Choroid plexus epithelial cell (primary cell): ENCODE measurements around the gene ZKSCAN5.
"Not testable (repeated sequence)": the region's sequence is repeated elsewhere in the genome, so short reads cannot be mapped to it uniquely, and the experiment has no call there.

ENCODE experiments used
- DNase-seq: peaks from one replicate; pipeline ENCODE4 v3.0.0-alpha.2; 2010; ENCODE audit warnings: low read depth
- H3K4me3 ChIP-seq: 2 replicates; pipeline ENCODE4 v1.5.1; 2011; ENCODE audit warnings: low read depth, mild to moderate bottlenecking, control low read depth, low read length, moderate library complexity
- CTCF ChIP-seq: conservative IDR thresholded peaks from 2 replicates; pipeline ENCODE4 v1.5.1; 2011; ENCODE audit warnings: low read depth, mild to moderate bottlenecking, control low read depth, inconsistent platforms, low read length, moderate library complexity

ZKSCAN5 gene

GRCh38 chr7:99560834-99561736, 56.6 kb downstream of the ZKSCAN5 start:
- no peak for DNase-seq
- no peak overlapping the region for H3K4me3 ChIP-seq
- no peak for TF ChIP-seq CTCF

GRCh38 chr7:99561737-99562051, 57.2 kb downstream of the ZKSCAN5 start:
- DNase-seq, result no peak
- TF ChIP-seq CTCF, result no peak
- no peak overlapping the region for H3K4me3 ChIP-seq

GRCh38 chr7:99562114-99562784, 57.8 kb downstream of the ZKSCAN5 start:
- DNase-seq, result no peak
- no peak for TF ChIP-seq CTCF
- no peak overlapping the region for H3K4me3 ChIP-seq

GRCh38 chr7:99562832-99563231, 58.4 kb downstream of the ZKSCAN5 start:
- TF ChIP-seq CTCF, result no peak
- no peak overlapping the region for H3K4me3 ChIP-seq
- DNase-seq, result peak; percentile 99

GRCh38 chr7:99563650-99564049, 59.2 kb downstream of the ZKSCAN5 start:
- H3K4me3 ChIP-seq, result no peak overlapping the region
- peak; percentile 77 for DNase-seq
- TF ChIP-seq CTCF, result no peak

- not testable (repeated sequence) for H3K4me3 ChIP-seq, DNase-seq
Observed at GRCh38 chr7:99568770-99569169, 64.3 kb downstream of the ZKSCAN5 start.

- no peak overlapping the region for H3K4me3 ChIP-seq
- TF ChIP-seq CTCF, result no peak
- no peak for DNase-seq
Observed at GRCh38 chr7:99571768-99572167, 67.3 kb downstream of the ZKSCAN5 start.
